Measurements from ENCODE around the gene MRPL10. TPM values are rescaled to one million over a fixed set of nuclear protein-coding genes. Genes with fewer than 3 reads are reported as not detected.
A peak's percentile ranks its signal among the peaks of the same experiment; 100 is the strongest.

The MRPL10 gene
- total RNA-seq, 1 experiment from 2014 or later, result 159 TPM

DNA sequence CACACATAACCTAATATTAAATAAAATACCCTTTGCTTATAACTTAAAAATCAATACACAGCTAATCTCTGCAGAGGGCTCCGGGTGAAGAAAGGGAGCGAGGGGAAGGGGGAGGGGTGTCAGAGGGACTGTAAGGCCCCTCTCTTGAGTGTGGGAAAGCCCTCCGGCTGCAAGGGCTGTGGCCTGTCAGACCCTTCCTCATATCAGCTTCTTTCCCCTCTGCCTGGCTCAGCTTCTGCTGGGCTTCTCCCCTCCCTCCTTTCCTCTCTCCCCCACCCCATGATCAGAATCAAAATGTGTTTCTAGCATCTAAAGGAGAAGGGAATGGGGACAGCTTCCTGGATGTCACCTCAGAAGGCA, 14.4 kb upstream of the MRPL10 start:
- no peaks in the 10 kb centered on the region for H3K36me3 ChIP-seq (ENCODE audit: control insufficient read depth, insufficient read depth, low read length)
- ChIA-PET POLR2A (no interaction called here), CTCF (interaction anchor here (1.2 to 14.0 kb wide), 3 partner anchors 20 to 125 kb away, joined by 3 to 904 read pairs (median 8); partner anchors contain the start of genes CDK5RAP3 and SP2)
- H3K9me3 ChIP-seq, result no peaks in the 10 kb centered on the region
- intact Hi-C loops (cut with micrococcal nuclease; ENCODE audit: unreplicated experiment), result no loop called here
- H3K4me1 Mint-ChIP-seq (ENCODE audit: low read depth, unreplicated experiment), result peaks cover 52% of the 10 kb centered on the region
- H3K4me3 ChIP-seq (ENCODE audit: low read depth, low read length), result no peak overlapping the region
- H3K4me3 Mint-ChIP-seq (ENCODE audit: unreplicated experiment), result no peak overlapping the region
- TF ChIP-seq, protein P1, sequence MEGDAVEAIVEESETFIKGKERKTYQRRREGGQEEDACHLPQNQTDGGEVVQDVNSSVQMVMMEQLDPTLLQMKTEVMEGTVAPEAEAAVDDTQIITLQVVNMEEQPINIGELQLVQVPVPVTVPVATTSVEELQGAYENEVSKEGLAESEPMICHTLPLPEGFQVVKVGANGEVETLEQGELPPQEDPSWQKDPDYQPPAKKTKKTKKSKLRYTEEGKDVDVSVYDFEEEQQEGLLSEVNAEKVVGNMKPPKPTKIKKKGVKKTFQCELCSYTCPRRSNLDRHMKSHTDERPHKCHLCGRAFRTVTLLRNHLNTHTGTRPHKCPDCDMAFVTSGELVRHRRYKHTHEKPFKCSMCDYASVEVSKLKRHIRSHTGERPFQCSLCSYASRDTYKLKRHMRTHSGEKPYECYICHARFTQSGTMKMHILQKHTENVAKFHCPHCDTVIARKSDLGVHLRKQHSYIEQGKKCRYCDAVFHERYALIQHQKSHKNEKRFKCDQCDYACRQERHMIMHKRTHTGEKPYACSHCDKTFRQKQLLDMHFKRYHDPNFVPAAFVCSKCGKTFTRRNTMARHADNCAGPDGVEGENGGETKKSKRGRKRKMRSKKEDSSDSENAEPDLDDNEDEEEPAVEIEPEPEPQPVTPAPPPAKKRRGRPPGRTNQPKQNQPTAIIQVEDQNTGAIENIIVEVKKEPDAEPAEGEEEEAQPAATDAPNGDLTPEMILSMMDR (IDR thresholded peaks at IDR 0.05; ENCODE audit: insufficient read depth in 1 of 2, low read depth in 1 of 2, low read length in 1 of 2, severe bottlenecking in 1 of 2, unreplicated experiment in 1 of 2), result no peak
- no peaks in the 10 kb centered on the region for H3K9me3 Mint-ChIP-seq (ENCODE audit: unreplicated experiment)
- H3K27me3 Mint-ChIP-seq (ENCODE audit: insufficient read depth, unreplicated experiment), result no peaks in the 10 kb centered on the region
- H3K27ac Mint-ChIP-seq (ENCODE audit: unreplicated experiment), result no peak overlapping the region
- no peaks in the 10 kb centered on the region for H3K27me3 ChIP-seq (replicated peaks; ENCODE audit: control insufficient read depth, insufficient read depth, low read length)
- no TSS peak for BruUV-seq (replicated peaks)
- peaks cover 45% of the 10 kb centered on the region for H3K4me1 ChIP-seq
- no peak for DNase-seq
- peaks cover 30% of the 10 kb centered on the region for H3K36me3 Mint-ChIP-seq (ENCODE audit: insufficient read depth, unreplicated experiment)

DNA sequence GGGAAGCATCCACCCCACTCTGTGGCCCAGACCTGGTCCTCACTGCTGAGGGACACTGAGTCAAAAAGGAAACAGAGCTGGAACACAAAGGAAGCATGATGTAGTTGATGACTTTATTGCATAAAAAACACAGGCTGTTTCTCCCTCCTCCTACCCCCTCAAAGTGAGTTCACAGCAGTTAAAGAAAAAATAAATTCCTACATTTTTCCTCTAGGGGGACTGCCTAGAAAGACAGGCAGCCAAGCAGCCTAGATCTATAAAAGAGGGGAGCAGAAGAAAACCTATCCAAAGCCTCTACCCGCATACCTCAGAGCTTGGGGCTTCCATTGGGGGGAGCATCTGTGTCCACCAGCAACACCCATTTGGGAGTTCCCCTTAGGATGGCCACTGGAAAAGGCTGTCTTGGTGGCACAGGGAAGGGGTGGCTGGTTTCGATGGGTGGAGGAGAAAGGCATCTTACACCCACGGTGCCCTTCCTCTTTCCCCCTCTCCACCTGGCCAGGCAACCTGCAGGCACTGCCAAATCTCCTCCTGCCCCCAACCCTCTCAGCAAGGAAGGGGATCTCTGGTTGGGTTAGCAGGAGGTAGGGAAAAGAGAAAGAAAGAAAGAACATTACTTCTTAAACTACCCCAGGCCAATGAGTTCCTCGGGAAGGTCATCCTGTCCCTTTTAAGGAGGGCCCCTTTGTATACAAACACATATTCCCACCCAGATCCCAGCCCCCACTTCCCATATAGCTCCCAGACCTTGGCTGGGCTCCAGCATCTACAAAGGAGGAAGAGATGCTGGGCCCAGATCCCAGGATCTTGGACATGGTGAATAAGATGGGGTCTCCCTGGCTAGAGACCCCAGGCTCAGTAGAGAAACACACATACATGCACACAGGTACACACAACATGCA, 13.7 kb upstream of the MRPL10 start:
- H3K4me1 Mint-ChIP-seq (ENCODE audit: low read depth, unreplicated experiment), result peaks cover 49% of the 10 kb centered on the region
- H3K4me3 Mint-ChIP-seq (ENCODE audit: unreplicated experiment), result peak overlapping the region; percentile 5

DNA sequence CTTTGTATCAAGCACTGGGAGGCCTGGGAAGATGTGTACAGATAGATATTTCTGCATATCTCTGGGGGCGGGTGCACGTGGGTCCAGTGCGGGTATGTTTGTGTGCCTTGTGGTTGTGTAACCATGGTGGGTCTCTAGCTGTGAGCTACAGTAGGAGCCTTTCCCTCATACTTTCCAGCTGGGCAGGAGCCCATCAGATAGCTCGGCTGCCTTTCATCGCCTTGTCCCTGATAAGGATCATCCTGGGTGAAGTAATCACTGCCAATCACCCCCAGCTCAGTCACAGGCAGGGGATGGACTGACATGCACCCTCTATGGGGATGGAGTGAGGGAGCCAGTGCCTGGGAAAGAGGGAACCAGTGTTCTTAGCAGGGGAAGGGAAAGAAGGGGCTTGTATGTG, 12.9 kb upstream of the MRPL10 start:
- Mint-ChIP-seq H3K27me3 (ENCODE audit: insufficient read depth, unreplicated experiment) (no peaks in the 10 kb centered on the region), H3K36me3 (ENCODE audit: insufficient read depth, unreplicated experiment) (peaks cover 22% of the 10 kb centered on the region), H3K9me3 (ENCODE audit: unreplicated experiment) (no peaks in the 10 kb centered on the region), H3K4me3 (ENCODE audit: unreplicated experiment) (peak overlapping the region; percentile 5), H3K4me1 (ENCODE audit: low read depth, unreplicated experiment) (peaks cover 47% of the 10 kb centered on the region), H3K27ac (ENCODE audit: unreplicated experiment) (peak overlapping the region; percentile 21)
- H3K4me3 ChIP-seq (ENCODE audit: low read depth, low read length), result no peak overlapping the region
- peak; percentile 50 to 73 for DNase-seq
- ChIA-PET CTCF (interaction anchor here (0.5 to 14.0 kb wide), 9 partner anchors 12 to 174 kb away, joined by 3 to 904 read pairs (median 16); partner anchors contain the start of gene SP2), POLR2A (interaction anchor here (0.5 to 3.2 kb wide), 4 partner anchors 13 to 51 kb away, joined by 3 to 19 read pairs (median 10); partner anchors contain the start of genes LRRC46, MRPL10 and SP2)
- no TSS peak for BruUV-seq (replicated peaks)
- H3K4me1 ChIP-seq, result peaks cover 47% of the 10 kb centered on the region
- intact Hi-C loops (cut with micrococcal nuclease; ENCODE audit: unreplicated experiment), result no loop called here
- no peaks in the 10 kb centered on the region for H3K27me3 ChIP-seq (replicated peaks; ENCODE audit: control insufficient read depth, insufficient read depth, low read length)
- H3K36me3 ChIP-seq (ENCODE audit: control insufficient read depth, insufficient read depth, low read length), result peaks cover 2% of the 10 kb centered on the region; the same call in 1 of the 2 replicates
- TF ChIP-seq, protein P1 (IDR thresholded peaks at IDR 0.05; ENCODE audit: insufficient read depth in 1 of 2, low read depth in 1 of 2, low read length in 1 of 2, severe bottlenecking in 1 of 2, unreplicated experiment in 1 of 2), result no peak
- no peaks in the 10 kb centered on the region for H3K9me3 ChIP-seq

More for the DNA sequence above, 13.7 kb upstream of the MRPL10 start:
- Mint-ChIP-seq H3K36me3 (ENCODE audit: insufficient read depth, unreplicated experiment) (peaks cover 29% of the 10 kb centered on the region), H3K27me3 (ENCODE audit: insufficient read depth, unreplicated experiment) (no peaks in the 10 kb centered on the region), H3K9me3 (ENCODE audit: unreplicated experiment) (no peaks in the 10 kb centered on the region), H3K27ac (ENCODE audit: unreplicated experiment) (no peak overlapping the region)
- DNase-seq, result no peak
- intact Hi-C loops (cut with micrococcal nuclease; ENCODE audit: unreplicated experiment), result no loop called here
- H3K9me3 ChIP-seq, result no peaks in the 10 kb centered on the region
- CTCF ChIA-PET, result interaction anchor here (0.5 to 14.0 kb wide), 9 partner anchors 15 to 173 kb away, joined by 3 to 904 read pairs (median 11); partner anchors contain the start of genes CDK5RAP3 and SP2
- no TSS peak for BruUV-seq (replicated peaks)
- H3K4me3 ChIP-seq (ENCODE audit: low read depth, low read length), result no peak overlapping the region
- no peaks in the 10 kb centered on the region; the same call in 1 of the 2 replicates for H3K36me3 ChIP-seq (ENCODE audit: control insufficient read depth, insufficient read depth, low read length)
- no peaks in the 10 kb centered on the region for H3K27me3 ChIP-seq (replicated peaks; ENCODE audit: control insufficient read depth, insufficient read depth, low read length)
- peaks cover 47% of the 10 kb centered on the region for H3K4me1 ChIP-seq
- TF ChIP-seq, protein P1 (IDR thresholded peaks at IDR 0.05; ENCODE audit: insufficient read depth in 1 of 2, low read depth in 1 of 2, low read length in 1 of 2, severe bottlenecking in 1 of 2, unreplicated experiment in 1 of 2), result peak; percentile 68 to 70
- POLR2A ChIA-PET, result interaction anchor here (1.2 to 3.2 kb wide), 3 partner anchors 40 to 51 kb away, joined by 3 to 19 read pairs (median 18); partner anchors contain the start of gene SP2
